H1 (cell line): ENCODE results near the gene KCNH6. TPM values are rescaled to one million over a fixed set of nuclear protein-coding genes. Genes with fewer than 3 reads are reported as not detected.

ENCODE experiments used
- CTCF ChIA-PET: fragments of 300-600 bp; sonication (Branson Sonifier 250); formaldehyde crosslinking; loops from one replicate; lab custom pipeline; 2021; ENCODE audit not compliant: partially characterized antibody; lab: Charles Lee
- POLR2A ChIA-PET: fragments of 300-600 bp; sonication (Branson Sonifier 250); formaldehyde crosslinking; loops from one replicate; lab custom pipeline; 2021; ENCODE audit warnings: inconsistent platforms; ENCODE audit not compliant: partially characterized antibody; lab: Charles Lee
- DNase-seq, 2 experiments: peaks; one replicate each; pipeline versions ENCODE4 v3.0.0 to v3.0.0-alpha.2; 2010 to 2022; ENCODE audit warnings: low spot score in 2 of 2, low read depth in 1 of 2, mixed read lengths in 1 of 2
- FAIRE-seq: peaks from 2 replicates; lab custom pipeline; 2011; peaks lifted over from hg19 to GRCh38; lab: Jason Lieb, UNC
- H2AFZ ChIP-seq: 2 replicates; pipeline ENCODE4 v1.8.1; 2012; ENCODE audit warnings: low read length, inconsistent platforms
- H2AK5ac ChIP-seq: 2 replicates; pipeline ENCODE4 v1.6.1; 2013; ENCODE audit warnings: low read depth, low read length
- H2BK120ac ChIP-seq: replicated peaks from 2 replicates; pipeline ENCODE3; 2013; ENCODE audit warnings: low read depth, low read length, inconsistent platforms
- H2BK12ac ChIP-seq: 2 replicates; pipeline ENCODE4 v1.6.1; 2013; ENCODE audit warnings: low read depth, low read length
- H2BK15ac ChIP-seq: 2 replicates; pipeline ENCODE4 v1.6.1; 2013; ENCODE audit warnings: low read length
- H2BK20ac ChIP-seq: 2 replicates; pipeline ENCODE4 v1.6.1; 2013; ENCODE audit warnings: low read length
- H2BK5ac ChIP-seq: 2 replicates; pipeline ENCODE4 v1.6.1; 2013; ENCODE audit warnings: low read depth, low read length
- H3K14ac ChIP-seq: 2 replicates; pipeline ENCODE4 v1.6.1; 2013; ENCODE audit warnings: inconsistent platforms; ENCODE audit not compliant: insufficient read length
- H3K18ac ChIP-seq: 2 replicates; pipeline ENCODE4 v1.6.1; 2013; ENCODE audit warnings: low read length; ENCODE audit errors: extremely low read depth
- H3K23ac ChIP-seq: 2 replicates; pipeline ENCODE4 v1.6.1; 2013; ENCODE audit warnings: inconsistent platforms; ENCODE audit not compliant: insufficient read length
- H3K23me2 ChIP-seq: 2 replicates; pipeline ENCODE4 v1.6.1; 2013; ENCODE audit warnings: low read depth, low read length
- H3K27ac ChIP-seq: 2 replicates; pipeline ENCODE4 v1.6.1; 2011; ENCODE audit warnings: low read depth, low read length, inconsistent platforms
- H3K27me3 ChIP-seq, 4 experiments: replicated peaks in 1 of 4; 1 replicate in 1 of 4; 2 replicates in 3 of 4; pipeline versions ENCODE4 v1.6.1 to v1.8.1; 2011 to 2013; ENCODE audit warnings: low read length in 3 of 4, mild to moderate bottlenecking in 3 of 4, inconsistent platforms in 2 of 4, mixed read lengths in 2 of 4, moderate library complexity in 1 of 4; ENCODE audit not compliant: control insufficient read depth in 3 of 4, insufficient read depth in 3 of 4; ENCODE audit errors: extremely low read depth in 1 of 4
- H3K36me3 ChIP-seq, 4 experiments: 2 replicates each; pipeline versions ENCODE4 v1.6.1 to v1.8.1; 2011 to 2013; ENCODE audit warnings: mild to moderate bottlenecking in 4 of 4, low read length in 3 of 4, moderate library complexity in 2 of 4, control low read depth in 1 of 4, inconsistent platforms in 1 of 4; ENCODE audit not compliant: insufficient read depth in 4 of 4, control insufficient read depth in 2 of 4
- H3K4ac ChIP-seq: replicated peaks from 2 replicates; pipeline ENCODE3; 2013; ENCODE audit warnings: low read length, low read depth, mixed read lengths, inconsistent platforms; ENCODE audit not compliant: insufficient read length
- H3K4me1 ChIP-seq, 4 experiments: replicated peaks in 1 of 4; 1 replicate in 1 of 4; 2 replicates in 3 of 4; pipeline versions ENCODE4 v1.6.1 to v1.8.1; 2011 to 2013; ENCODE audit warnings: low read length in 3 of 4, inconsistent platforms in 2 of 4, mixed read lengths in 1 of 4; ENCODE audit not compliant: insufficient read depth in 4 of 4, control insufficient read depth in 3 of 4
- H3K4me2 ChIP-seq, 2 experiments: 2 replicates each; pipeline versions ENCODE4 v1.6.1 to v1.8.1; 2011 to 2013; ENCODE audit warnings: low read depth in 2 of 2, low read length in 2 of 2, control low read depth in 1 of 2, inconsistent platforms in 1 of 2, mild to moderate bottlenecking in 1 of 2; ENCODE audit not compliant: insufficient read depth in 1 of 2
- H3K4me3 ChIP-seq, 4 experiments: fragments of 200-600, 300-600 bp in 1 of 4; sonication (generic), shearing (Covaris generic), sonication (Bioruptor Twin) in 1 of 4; 2 replicates each; pipeline versions ENCODE4 v1.5.1 to v1.8.1; 2011 to 2016; ENCODE audit warnings: low read length in 4 of 4, low read depth in 3 of 4, control low read depth in 2 of 4, inconsistent platforms in 2 of 4, mild to moderate bottlenecking in 2 of 4, mixed read lengths in 1 of 4, moderate library complexity in 1 of 4; ENCODE audit not compliant: insufficient read depth in 2 of 4; ENCODE audit errors: extremely low read depth in 1 of 4
- H3K56ac ChIP-seq: replicated peaks from 2 replicates; pipeline ENCODE3; 2013; ENCODE audit warnings: low read depth, mild to moderate bottlenecking, mixed read lengths, low read length, inconsistent platforms; ENCODE audit not compliant: insufficient read length
- H3K79me1 ChIP-seq: 2 replicates; pipeline ENCODE4 v1.6.1; 2013; ENCODE audit warnings: low read depth, low read length, control low read depth
- H3K79me2 ChIP-seq, 2 experiments: 2 replicates each; pipeline versions ENCODE4 v1.6.1 to v1.8.1; 2012 to 2013; ENCODE audit warnings: low read length in 2 of 2, mild to moderate bottlenecking in 2 of 2, inconsistent platforms in 1 of 2; ENCODE audit not compliant: insufficient read depth in 2 of 2, control insufficient read depth in 1 of 2
- H3K9ac ChIP-seq, 4 experiments: replicated peaks in 1 of 4; 1 replicate in 1 of 4; 2 replicates in 3 of 4; pipeline versions ENCODE4 v1.6.1 to v1.8.1; 2011 to 2013; ENCODE audit warnings: low read depth in 3 of 4, low read length in 3 of 4, control low read depth in 2 of 4, mild to moderate bottlenecking in 2 of 4, moderate library complexity in 2 of 4, inconsistent platforms in 1 of 4; ENCODE audit errors: extremely low read depth in 1 of 4
- H3K9me3 ChIP-seq, 2 experiments: 2 replicates each; pipeline versions ENCODE4 v1.6.1 to v1.8.1; 2012 to 2013; ENCODE audit warnings: mild to moderate bottlenecking in 2 of 2, moderate library complexity in 2 of 2, control low read depth in 1 of 2, inconsistent platforms in 1 of 2, low read depth in 1 of 2, low read length in 1 of 2, mixed read lengths in 1 of 2; ENCODE audit not compliant: insufficient read depth in 2 of 2
- H4K20me1 ChIP-seq, 2 experiments: replicated peaks in 1 of 2; 2 replicates each; pipeline versions ENCODE3 to v1.8.1; 2011 to 2013; ENCODE audit warnings: inconsistent platforms in 2 of 2, low read length in 2 of 2, mild to moderate bottlenecking in 1 of 2; ENCODE audit not compliant: insufficient read depth in 2 of 2, control insufficient read depth in 1 of 2
- H4K5ac ChIP-seq: 2 replicates; pipeline ENCODE4 v1.6.1; 2013; ENCODE audit warnings: low read length, low read depth, mixed read lengths, inconsistent platforms; ENCODE audit not compliant: insufficient read length
- H4K8ac ChIP-seq: 2 replicates; pipeline ENCODE4 v1.8.0; 2013; ENCODE audit warnings: mild to moderate bottlenecking, moderate library complexity, low read length, inconsistent platforms; ENCODE audit not compliant: insufficient read depth; ENCODE audit errors: extremely low read depth
- H4K91ac ChIP-seq: replicated peaks from 2 replicates; pipeline ENCODE3; 2013; ENCODE audit warnings: low read length, mixed read lengths, inconsistent platforms; ENCODE audit not compliant: insufficient read length
- CTBP2 ChIP-seq: IDR thresholded peaks from 2 replicates; pipeline ENCODE4 v1.7.0; 2011; ENCODE audit warnings: borderline replicate concordance, mild to moderate bottlenecking, moderate library complexity, mixed read lengths, low read length; ENCODE audit not compliant: insufficient read depth, insufficient read length
- E2F6 ChIP-seq: IDR thresholded peaks from 2 replicates; pipeline ENCODE4 v1.6.1; 2012; ENCODE audit warnings: inconsistent platforms
- EZH2 ChIP-seq: fragments of 200-600 bp; sonication (generic); IDR thresholded peaks from 2 replicates; pipeline ENCODE4 v1.7.1; 2012; ENCODE audit warnings: low read depth, mild to moderate bottlenecking, moderate library complexity, low read length, inconsistent platforms; ENCODE audit not compliant: severe bottlenecking
- NANOG ChIP-seq: IDR thresholded peaks from 2 replicates; pipeline ENCODE4 v1.6.1; 2011; ENCODE audit warnings: low read length, low read depth, mild to moderate bottlenecking, inconsistent platforms; ENCODE audit not compliant: insufficient read depth, poor library complexity, severe bottlenecking
- SAP30 ChIP-seq: fragments of 300-600 bp; sonication (generic); IDR thresholded peaks from 2 replicates; pipeline ENCODE4 v1.7.1; 2012; ENCODE audit warnings: low read length, moderate library complexity, mild to moderate bottlenecking, inconsistent platforms; ENCODE audit not compliant: insufficient read depth, insufficient replicate concordance
- SP4 ChIP-seq: IDR thresholded peaks from 2 replicates; pipeline ENCODE4 v1.6.1; 2012; ENCODE audit warnings: low read length, inconsistent platforms
- YY1 ChIP-seq: IDR thresholded peaks from 2 replicates; pipeline ENCODE4 v1.6.1; 2011; ENCODE audit warnings: low read depth, mild to moderate bottlenecking, low read length
- WGBS, 2 experiments: shearing (Covaris generic) in 1 of 2; methylation state at CpG; one replicate each; pipeline versions ENCODE4 v1.1.6 to v1.1.7; 2013 to 2015; ENCODE audit warnings: low lambda C conversion rate in 2 of 2, mixed read lengths in 2 of 2, inconsistent platforms in 1 of 2, low coverage in 1 of 2, missing lambda C conversion rate in 1 of 2; ENCODE audit not compliant: insufficient replicate concordance in 2 of 2, insufficient coverage in 1 of 2, insufficient read length in 1 of 2; ENCODE audit errors: extremely low coverage in 1 of 2, missing lambda C conversion rate in 1 of 2; 5-methylcytosine and 5-hydroxymethylcytosine counted together
- polyA plus RNA-seq, 7 experiments: library from polyadenylated mRNA; depleted of rRNA in 3 of 7; stranded (reverse) in 5 of 7; unstranded in 2 of 7; fragments of >200 nt in 5 of 7; fragments of 200-250 nt in 2 of 7; gene quantifications; 1 replicate in 5 of 7; 2 replicates in 1 of 7; 4 replicates in 1 of 7; pipeline versions ENCODE4 v1.2.1 to v1.2.3, GENCODE V29; 2011 to 2013; ENCODE audit warnings: missing spikeins in 2 of 7, mixed read lengths in 2 of 7
- total RNA-seq: library from RNA; stranded (reverse); fragmentation: NEBNext Ultra II Directional; extraction: Animal tissue kit (Norgen Biotek cat#: 25700); gene quantifications from 2 replicates; pipeline ENCODE4 v1.2.1, GENCODE V29; 2021

The KCNH6 gene
- total and polyA plus RNA-seq, 2 of the 8 experiments (the other 6 are each of a cell fraction or from before 2014, with no cell fraction given): 1.8 to 3.6 TPM

GRCh38 chr17:63557416-63557815, 34.3 kb downstream of the KCNH6 start:
- Histone ChIP-seq H2BK120ac (no peak overlapping the region), H3K9me3 (no peaks in the 10 kb centered on the region), H3K27me3 (no peaks in the 10 kb centered on the region), H3K4me2 (no peak overlapping the region), H4K20me1 (peaks cover 9 to 17% of the 10 kb centered on the region in 2 experiments), H3K79me1 (peaks cover 4% of the 10 kb centered on the region; the same call in 1 of the 2 replicates), H3K14ac (no peak overlapping the region), H2AK5ac (no peak overlapping the region), H3K4ac (no peak overlapping the region), H2BK15ac (no peak overlapping the region), H4K5ac (no peak overlapping the region), H3K9ac (no peak overlapping the region), H3K56ac (no peak overlapping the region), H3K4me1 (peaks cover 0 to 3% (median under 1%) of the 10 kb centered on the region in 4 experiments; a peak in 3 of 7 replicates), H2BK20ac (no peak overlapping the region), H3K79me2 (peaks cover 16 to 92% of the 10 kb centered on the region in 2 experiments), H4K8ac (no peak overlapping the region), H3K36me3 (peaks cover 0 to 5% (median 0%) of the 10 kb centered on the region in 4 experiments; a peak in 1 of 8 replicates), H2BK12ac (no peak overlapping the region), H2BK5ac (no peak overlapping the region), H3K18ac (no peak overlapping the region), H4K91ac (no peak overlapping the region), H3K23me2 (no peaks in the 10 kb centered on the region), H2AFZ (no peak overlapping the region), H3K27ac (no peak overlapping the region), H3K4me3 (no peak overlapping the region), H3K23ac (no peak overlapping the region)
- 94% methylated on average over 2 of the region's 2 CpGs; no CpG with 5 or more reads in 1 of the 2 experiments for WGBS, 2 experiments
- ChIA-PET POLR2A (no interaction called here), CTCF (interaction anchor here (0.9 to 4.4 kb wide), 5 partner anchors 12 to 126 kb away, joined by 3 to 16 read pairs (median 3); no protein-coding TSS in a partner anchor)
- DNase-seq (no peak), FAIRE-seq (no peak)
- TF ChIP-seq EZH2: no peak
- no peak for TF ChIP-seq YY1
- no peak for TF ChIP-seq CTBP2
- TF ChIP-seq NANOG: no peak
- TF ChIP-seq E2F6: no peak
- no peak for TF ChIP-seq SAP30
- TF ChIP-seq SP4: no peak
